NCI-H1105 (cell line): ENCODE data around the gene WNT8B.

Experiments used
- DNase-seq: peaks from one replicate; lab custom pipeline; 2025; lab: John Stamatoyannopoulos, UW

WNT8B gene

GRCh38 chr10:100462709-100463108 lies at the start of gene WNT8B:
WNT8B (plus strand) TSS chr10:100463009; CDS start chr10:100463169, 160 bp downstream.
- no peak for DNase-seq

- DNase-seq: no peak
Measured at GRCh38 chr10:100413173-100413572, 49.6 kb upstream of the WNT8B start.

- DNase-seq: no peak
Measured at GRCh38 chr10:100419911-100420449, 42.8 kb upstream of the WNT8B start.

DNA sequence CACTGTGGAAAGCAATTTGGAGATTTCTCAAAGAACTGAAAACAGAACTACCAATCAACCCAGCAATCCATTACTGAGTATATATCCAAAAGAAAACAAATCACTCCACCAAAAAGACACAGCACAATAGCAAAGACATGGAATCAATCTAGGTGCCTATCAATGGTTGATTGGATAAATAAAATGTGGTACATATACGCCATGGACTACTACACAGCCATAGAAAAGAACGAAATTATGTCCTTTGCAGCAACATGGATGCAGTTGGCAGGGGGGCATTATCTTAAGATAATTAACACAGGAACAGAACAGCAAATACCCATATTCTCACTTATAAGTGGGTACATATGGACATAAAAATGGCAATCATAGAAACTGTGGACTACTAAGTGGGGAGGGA lies 35.4 kb upstream of the WNT8B start:
- DNase-seq: no peak

DNA sequence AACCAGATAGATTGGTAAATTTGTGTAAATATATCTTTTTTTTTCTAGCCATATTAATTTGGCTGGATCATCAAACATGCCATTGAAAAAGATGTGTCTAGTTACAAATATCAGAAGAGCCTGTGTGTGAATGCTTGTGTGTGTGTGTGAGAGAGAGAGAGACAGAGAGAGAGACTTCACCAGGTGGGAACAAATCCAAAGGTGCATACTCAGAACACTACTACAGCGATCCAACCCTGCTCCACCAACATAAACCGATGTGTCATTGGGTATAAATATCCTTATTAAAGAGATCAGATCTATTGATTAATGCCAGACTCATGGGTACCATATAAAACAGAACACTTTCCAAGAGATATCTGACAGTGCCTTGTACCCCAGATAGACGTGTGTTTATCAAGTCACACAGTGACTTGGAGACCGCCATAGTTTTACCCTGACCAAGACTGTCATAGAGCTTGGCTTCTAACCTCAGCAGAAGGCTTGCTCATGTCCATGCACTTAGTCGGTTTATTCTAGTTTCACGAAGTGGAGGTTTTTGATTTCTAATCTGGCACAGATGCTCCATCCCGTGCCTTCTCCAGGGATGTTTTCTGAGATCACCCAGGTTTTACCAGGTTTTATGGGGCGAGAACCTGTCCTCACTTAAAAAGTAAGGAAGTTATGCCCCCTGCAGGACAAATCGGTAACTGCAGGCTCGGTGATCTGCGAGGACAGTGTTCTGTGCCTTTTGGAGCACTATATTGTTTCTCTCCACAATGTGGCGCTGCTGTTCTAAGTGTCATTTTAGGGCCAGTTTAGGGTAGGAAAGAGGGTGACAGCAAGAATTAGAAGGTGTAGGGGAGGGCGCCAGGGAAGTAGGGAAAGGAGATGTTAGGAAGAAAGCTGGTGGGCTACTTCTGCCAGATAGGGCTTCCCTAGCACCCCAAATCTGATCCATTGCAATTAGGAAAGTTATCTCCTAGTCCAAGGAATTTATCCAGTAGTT lies 29.3 kb upstream of the WNT8B start:
- peak; percentile 76 for DNase-seq

DNA sequence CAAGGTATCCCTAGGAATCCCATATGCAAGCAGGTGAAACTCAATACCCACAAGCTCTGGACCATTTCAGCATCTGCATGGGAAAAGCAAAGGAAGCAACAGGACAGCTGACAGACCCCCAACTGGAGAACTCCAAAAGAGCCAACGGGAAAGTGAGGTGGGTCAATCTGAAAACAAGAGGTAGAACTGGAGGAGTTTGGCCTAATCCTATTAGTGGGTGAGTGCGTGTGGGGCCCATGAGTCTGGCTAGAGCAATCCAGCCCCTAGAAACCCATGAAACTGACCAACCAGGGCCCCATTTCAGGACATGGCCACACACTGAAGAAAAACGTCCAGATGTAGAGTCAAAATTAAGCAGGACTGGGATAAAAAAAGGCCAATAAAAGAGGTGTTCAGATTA lies 26.6 kb upstream of the WNT8B start:
- DNase-seq: no peak

DNA sequence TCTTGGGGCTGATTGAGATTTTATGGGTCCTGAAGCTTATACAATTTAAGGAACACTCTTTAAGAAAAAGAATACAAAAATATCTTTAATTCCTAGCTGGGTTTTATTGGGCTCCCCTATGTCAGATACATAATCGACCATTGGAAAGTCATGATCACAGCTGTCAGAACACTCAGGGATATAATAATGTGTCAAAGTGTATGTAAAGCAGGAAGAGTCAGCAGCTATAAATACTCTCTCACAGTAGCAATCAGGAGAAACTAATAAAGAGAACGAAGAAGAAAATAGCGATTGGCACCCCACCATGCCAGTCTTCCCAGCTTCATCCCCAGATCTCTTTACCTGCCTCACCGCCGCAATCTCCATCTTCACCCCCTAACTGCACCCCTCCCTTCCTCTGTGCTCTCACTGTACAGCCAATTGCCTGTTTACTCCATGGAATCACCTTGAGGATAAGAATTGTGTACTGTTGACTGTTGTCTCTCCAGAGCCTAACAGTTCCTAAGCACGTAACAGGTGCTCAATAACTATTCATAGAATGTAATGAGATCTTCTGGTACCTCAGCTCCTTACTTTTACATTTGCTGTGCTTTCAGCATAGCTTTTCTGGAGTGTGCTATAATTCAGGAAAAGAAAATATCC lies 24.0 kb upstream of the WNT8B start:
- DNase-seq: no peak

DNA sequence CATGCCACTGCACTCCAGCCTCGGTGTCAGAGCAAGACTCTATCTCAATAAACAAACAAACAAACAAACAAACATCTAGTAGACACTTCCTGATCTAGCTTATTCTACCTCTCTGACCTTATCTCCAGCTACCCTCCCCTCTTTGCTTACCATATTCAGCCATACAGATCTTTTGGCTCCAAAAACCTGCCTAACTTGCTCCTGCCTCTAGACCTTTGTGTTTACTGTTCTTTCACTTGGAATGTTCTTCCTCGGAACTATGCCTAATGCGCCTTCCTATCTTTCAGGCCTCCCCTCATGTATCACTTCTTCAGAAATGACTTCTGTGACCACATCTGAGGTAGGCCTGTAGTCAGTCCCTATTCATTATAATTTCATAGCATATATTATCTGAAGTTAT lies 20.3 kb upstream of the WNT8B start:
- DNase-seq: no peak

- no peak for DNase-seq
Measured at GRCh38 chr10:100446130-100446761, 16.6 kb upstream of the WNT8B start.

GRCh38 chr10:100447663-100448062 lies 15.1 kb upstream of the WNT8B start:
- DNase-seq: no peak

DNA sequence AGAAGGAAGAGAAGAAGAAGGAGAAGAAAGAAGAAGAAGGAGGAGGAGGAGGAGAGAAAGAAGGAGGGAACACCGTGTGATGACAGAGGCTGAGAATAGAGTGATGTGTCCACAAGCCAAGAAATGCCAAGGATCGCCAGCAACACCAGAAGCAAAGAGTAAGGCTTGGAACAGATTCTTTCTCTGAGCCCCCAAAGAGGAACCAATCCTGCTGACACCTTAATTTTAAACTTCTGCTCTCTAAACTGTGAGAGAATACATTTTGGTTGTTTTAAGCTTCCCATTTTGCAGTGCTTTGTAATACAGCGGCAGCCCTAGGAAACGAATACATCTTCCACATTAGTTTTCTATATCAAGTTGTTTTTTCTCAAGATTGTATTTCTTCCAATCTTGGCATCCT lies 13.9 kb upstream of the WNT8B start:
- no peak for DNase-seq

- no peak for DNase-seq
Measured at GRCh38 chr10:100468322-100468721, 5.5 kb downstream of the WNT8B start.

GRCh38 chr10:100468978-100469377 lies 6.2 kb downstream of the WNT8B start:
- no peak for DNase-seq

DNA sequence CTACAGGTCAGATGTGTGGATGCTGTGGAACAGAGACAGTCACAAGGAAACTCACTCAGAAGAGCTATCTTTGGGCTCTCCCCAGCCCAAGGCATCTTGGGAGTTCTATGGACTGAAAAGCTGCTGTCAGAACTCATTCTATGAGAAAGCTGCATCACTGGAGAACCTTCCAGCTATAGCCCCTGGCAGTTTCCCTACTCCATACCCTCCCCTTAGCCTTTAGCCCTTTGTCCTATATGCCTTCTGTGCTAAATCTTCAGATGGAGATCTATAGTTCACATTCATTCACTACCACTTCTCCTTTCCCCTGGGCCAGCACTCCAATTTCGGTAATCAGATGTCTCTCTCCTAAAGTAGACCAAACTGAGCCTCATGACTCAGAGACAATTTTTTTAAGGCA lies 6.9 kb downstream of the WNT8B start:
- no peak for DNase-seq

- no peak for DNase-seq
Measured at GRCh38 chr10:100470367-100470766, 7.6 kb downstream of the WNT8B start.

GRCh38 chr10:100477970-100478369 lies 15.2 kb downstream of the WNT8B start:
- no peak for DNase-seq

DNA sequence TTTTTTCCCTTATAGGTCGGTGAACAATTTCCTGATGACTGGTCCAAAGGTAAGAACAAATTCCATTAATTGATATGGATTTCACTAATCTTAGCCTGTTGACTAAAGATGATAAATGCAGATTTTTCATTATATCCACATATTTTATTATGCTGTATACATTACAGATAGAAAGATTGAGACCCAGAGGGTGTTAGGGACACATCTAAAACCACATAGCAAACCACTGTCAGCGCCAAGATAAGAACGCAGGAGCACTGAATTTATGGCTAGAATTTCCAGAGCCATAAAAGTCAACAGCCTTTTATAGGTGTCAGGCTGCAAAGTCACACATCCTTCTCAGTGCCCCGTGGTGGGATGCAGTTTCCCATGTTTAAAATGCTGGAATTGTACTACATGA lies 16.2 kb downstream of the WNT8B start:
- no peak for DNase-seq

- DNase-seq: no peak
Measured at GRCh38 chr10:100480002-100480401, 17.2 kb downstream of the WNT8B start.

DNA sequence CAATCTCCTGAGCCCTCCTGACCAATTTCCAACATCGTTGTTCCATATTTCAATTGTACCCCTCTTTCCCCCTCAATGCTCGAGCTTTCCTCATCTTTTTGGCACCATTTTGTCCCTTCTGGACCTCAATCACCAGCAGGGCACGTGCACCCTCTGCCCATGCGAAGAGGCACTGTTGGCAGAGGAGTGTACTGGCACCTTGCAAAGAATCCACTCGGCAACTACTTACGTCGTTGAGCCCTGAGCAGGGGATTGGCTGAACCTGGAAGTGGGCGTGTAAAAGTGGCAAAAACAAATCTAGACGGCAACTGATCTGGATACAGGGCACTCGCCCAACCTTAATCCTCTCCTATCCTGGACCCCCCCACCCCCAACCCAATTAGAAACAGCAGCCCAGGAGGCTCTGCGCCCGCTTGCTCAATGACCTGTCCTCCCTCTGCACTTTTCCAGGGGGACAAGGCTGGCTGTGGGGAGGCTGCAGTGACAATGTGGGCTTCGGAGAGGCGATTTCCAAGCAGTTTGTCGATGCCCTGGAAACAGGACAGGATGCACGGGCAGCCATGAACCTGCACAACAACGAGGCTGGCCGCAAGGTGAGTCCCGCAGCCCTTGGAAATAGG lies 18.8 kb downstream of the WNT8B start:
- peak; percentile 59 for DNase-seq

GRCh38 chr10:100482181-100482833 lies 19.5 kb downstream of the WNT8B start:
- DNase-seq: peak; percentile 65

DNA sequence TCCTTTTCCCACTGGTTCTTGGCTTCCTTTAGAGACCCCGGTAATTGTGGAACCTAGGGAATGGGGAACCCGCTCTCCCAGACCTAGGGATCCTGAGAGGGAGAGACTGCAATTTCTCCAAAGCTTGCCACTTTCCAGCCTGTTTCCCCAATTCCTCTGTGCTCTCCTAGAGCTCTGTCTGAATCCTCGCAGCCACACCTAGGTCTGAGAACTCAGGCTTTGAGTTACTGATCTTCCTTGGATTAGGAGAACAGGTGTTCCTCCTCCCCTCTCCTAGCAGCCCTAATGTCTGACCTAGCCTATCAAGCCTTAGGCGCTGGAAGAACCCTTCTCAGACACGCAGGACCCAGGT lies 20.0 kb downstream of the WNT8B start:
- no peak for DNase-seq
